Ureter (tissue), 1 donor: Measurements from ENCODE around the gene WDR93. TPM values are rescaled to one million over a fixed set of nuclear protein-coding genes. Genes with fewer than 3 reads are reported as not detected.
"Not testable (repeated sequence)": the region's sequence is repeated elsewhere in the genome, so short reads cannot be mapped to it uniquely, and the experiment has no call there.

Source experiments
- DNase-seq: peaks from one replicate; pipeline ENCODE4 v3.0.0-alpha.2; 2020; ENCODE audit warnings: low spot score
- total RNA-seq: library from RNA; stranded (reverse); gene quantifications from one replicate; pipeline ENCODE4 v1.2.4, GENCODE V29; 2023
- donor health status: DM: yes; HTN: yes; CAD: no.

Gene WDR93
- total RNA-seq, 1 donor from 2014 or later, result 0.68 TPM

DNA sequence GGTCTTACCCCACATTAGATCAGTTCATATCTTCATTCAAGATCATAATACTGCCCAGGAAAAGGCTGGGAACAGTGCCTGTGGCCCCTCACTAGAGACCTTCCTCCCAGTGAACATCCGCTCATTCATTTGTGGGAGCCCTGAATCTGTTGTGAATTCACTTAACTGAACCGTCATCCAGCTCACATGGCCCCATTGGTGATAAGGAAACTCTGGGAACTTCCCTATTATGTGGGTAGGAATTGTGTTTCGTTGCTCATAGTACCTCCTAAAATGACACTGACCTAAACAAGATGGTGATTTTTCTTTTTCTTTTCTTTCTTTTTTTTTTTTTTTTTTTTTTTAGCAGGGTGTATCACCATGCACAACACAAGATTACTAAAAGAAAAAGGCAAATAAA, 78.8 kb downstream of the WDR93 start:
- DNase-seq, result no peak

DNA sequence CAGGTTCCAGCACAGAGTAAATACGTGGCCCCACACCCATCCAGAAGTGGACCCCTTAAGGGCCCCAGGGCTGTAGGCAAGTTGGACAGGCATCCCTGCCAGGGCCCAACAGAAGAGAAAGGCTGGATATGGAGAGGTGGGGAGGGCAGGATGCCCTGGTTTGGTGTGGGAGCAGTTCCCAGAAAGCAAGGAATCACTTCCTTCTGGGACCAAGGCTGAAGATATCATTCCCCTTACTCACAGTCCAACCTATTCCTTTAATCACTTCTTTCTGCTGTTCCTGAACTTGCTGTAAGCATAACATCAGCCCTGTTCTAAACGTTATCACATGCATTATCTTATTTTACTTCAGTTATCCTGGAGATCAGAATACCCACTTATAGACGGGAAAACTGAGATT, 79.4 kb downstream of the WDR93 start:
- no peak for DNase-seq

DNA sequence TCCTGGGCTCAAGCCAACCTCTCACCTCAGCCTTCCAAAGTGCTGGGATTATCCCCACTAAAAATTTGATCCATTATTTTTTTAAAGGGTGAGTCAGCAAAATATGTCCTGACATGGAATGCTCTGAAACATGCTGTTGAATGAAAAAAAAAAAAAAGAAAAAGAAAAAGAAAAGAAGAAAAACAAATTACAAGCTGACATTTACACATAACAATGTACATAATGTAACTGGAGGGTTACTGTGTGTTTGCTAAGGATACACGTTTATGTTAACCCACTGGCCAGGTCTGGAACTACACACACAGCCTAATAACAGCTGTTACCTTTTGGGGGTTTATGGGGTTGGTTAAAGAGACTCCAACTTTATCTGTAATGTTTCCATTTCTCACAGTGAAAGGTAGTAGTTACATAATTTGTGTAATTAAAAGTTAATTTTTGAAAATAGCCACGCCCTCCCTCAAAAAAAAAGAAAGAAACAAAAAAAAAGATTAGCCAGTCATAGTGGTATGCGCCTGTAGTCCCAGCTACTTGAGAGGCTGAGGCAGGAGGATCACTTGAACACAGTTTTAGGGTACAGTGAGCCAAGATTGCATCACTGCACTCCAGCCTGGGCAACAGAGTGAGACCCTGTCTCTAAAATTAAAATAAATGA, 82.4 kb downstream of the WDR93 start:
- no peak for DNase-seq

DNA sequence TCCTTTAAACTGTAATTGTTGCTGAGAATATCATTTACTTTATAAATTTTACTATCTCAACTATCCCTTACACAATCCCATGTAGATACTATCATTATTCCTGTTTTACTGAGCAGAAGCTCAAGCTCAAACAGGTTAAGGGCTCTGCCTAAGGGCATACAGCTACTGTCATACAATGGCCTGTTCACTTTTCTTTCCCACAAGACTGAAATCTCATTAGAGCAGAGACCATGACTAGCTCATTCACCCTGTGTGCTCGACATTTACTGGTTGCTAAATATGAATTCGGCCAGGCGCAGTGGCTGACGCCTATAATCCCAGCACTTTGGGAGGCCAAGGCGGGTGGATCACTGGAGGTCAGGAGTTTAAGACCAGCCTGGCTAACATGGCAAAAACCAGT, 83.9 kb downstream of the WDR93 start:
- no peak for DNase-seq

DNA sequence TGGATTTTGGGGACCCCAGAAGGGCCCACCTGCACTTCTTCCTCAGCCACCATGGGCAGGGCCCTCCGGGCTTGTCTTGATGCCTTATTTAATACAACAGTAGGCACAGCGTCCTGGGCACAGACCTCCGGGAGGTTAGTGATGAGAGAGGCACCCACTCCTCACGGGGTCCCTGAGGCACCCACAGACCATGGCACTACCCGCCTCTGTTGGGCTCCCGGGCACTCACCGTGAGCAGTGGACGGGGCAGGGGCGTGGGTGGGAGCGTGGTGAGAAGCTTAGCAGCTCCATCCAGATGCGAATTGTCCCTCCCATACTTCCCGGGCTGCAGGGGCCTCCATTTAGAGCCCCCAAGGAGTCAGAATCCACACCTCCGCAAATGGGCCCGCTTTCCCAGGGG, 85.2 kb downstream of the WDR93 start:
- DNase-seq, result no peak

DNA sequence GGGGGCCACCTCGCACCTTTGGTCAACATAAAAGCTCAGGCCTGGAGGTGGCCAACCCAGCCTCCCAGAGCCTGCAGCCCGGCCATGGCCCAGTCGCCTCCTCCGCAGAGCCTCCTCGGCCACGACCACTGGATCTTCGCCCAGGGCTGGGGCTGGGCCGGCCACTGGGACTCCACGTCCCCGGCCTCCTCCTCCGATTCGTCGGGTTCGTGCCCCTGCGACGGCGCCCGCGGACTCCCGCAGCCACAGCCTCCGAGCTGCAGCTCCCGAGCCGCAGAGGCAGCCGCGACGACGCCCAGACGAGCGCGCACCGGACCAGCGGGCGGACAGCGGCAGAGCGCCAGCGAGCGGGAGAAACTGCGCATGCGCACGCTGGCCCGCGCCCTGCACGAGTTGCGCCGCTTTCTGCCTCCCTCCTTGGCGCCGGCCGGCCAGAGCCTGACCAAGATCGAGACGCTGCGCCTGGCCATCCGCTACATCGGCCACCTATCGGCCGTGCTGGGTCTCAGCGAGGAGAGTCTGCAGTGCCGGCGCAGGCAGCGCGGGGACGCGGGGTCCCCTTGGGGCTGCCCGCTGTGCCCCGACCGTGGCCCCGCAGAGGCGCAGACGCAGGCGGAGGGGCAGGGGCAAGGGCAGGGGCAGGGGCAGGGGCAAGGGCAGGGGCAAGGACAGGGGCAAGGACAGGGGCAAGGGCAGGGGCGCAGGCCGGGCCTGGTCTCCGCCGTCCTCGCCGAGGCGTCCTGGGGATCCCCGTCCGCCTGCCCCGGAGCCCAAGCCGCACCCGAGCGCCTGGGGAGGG, 85.9 kb downstream of the WDR93 start, which contains the start of gene MESP2:
Gene MESP2, plus strand, starts transcription at position 59 of the 799 bp plus-strand sequence. Its CDS starts 26 bp downstream, at position 85.
- DNase-seq, result peak; percentile 80

DNA sequence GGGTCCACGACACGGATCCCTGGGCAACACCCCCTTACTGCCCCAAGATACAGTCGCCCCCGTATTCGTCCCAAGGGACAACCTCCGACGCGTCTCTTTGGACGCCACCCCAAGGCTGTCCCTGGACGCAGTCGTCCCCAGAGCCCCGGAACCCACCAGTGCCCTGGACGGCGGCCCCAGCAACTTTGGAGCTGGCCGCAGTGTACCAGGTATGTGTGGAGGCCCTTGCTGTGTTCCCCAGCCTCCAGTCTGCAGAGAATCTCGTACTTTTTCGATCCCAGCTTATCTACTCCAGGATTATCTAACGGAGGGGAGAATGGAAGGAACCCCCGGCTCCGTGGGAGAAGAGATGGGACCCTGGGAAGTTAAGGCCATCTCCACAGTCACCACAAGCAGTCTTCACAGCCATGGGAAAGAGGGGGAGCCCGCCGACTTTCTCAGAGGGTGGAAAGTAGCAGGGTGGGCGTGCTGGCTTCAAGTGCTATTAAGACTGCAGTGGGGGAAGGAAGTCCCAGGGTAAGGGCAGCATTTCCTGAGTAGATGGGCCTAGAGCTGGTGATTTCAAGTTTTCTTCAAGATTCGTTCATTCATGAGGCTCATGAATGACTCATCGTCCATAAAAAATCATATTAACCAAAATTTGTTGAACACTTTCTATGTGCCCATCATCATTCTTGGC, 86.6 kb downstream of the WDR93 start:
- DNase-seq, result no peak

DNA sequence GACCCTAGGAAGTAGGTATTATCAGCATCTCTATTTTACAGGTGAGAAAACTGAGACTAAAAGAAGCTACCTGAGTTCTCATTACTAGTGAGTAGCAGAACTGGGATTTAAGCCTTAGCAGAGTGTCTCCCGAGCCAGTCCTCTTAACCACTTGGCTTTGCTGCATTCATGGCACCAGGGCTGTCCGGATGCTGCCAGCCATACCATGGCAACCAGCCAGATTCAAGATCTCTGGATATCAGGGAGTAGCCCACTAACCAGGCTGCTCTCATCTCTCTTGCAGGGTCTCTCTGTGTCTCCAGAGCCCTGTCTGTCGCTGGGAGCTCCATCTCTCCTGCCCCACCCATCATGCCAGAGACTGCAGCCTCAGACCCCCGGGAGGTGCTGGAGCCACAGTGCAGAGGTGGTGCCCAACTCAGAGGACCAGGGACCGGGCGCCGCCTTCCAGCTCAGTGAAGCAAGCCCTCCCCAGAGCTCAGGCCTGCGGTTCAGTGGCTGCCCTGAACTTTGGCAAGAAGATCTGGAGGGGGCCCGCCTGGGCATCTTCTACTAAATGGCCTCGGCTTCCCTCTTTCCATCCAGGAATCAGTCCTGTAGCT, 87.3 kb downstream of the WDR93 start:
- DNase-seq, result no peak

DNA sequence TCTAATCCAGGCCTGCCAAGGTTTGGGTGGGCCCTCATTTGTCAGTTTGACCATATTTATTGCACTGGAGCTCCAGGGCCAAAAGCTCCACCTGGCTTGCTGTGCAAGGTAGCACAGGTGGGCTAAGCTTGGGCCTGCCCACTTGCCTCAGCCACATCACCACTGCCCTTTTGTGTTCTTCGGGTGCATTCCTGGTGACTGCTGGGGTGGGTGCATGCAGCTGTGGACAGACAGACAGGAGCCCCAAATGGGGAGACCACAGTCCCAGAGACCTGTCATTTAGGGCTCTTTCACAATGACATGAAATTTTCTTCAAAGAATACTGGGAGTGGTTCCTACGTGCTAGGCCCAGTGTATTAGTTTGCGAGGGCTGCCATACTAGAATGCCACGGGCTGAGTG, 88.2 kb downstream of the WDR93 start:
- no peak for DNase-seq

DNA sequence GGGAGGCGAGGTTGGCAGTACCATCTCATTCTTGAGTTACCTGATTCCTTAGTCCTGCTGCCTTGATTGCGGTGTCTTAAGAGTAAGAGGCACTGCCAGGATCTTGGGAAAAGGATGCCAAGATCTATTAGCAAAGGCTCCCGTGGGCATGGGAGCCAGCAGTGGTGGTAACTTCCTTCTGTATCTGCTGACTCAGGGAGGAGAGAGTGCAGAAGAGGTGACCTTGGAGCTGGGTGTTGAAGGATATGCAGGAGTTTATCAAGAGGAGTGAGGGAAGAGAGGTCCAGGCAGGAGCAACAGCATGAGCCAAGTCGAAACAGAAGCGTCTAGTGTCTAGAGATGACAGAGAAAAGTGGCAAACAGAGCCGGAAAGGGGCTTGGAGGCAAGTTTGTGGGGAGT, 90.0 kb downstream of the WDR93 start:
- no peak for DNase-seq

DNA sequence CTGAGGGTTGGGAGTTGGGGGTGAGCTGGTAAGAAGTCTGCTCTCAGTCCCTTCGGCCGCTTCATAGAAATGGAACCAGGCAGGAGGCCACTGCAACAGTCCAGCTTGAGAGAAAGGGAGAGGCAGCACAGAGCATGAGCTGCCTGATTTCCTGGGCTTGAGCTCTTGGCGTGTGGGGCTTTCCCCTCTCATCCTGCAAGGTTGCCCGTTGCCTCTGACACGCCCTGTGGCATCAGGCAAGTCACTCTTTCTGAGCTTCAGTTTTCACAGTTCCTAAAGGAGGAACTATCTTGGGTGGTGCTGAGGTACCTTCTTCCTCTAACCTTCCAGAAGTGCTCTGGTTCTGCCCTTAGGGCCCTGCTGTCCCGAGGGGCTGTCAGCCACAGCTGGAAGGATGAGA, 90.4 kb downstream of the WDR93 start:
- DNase-seq, result no peak

DNA sequence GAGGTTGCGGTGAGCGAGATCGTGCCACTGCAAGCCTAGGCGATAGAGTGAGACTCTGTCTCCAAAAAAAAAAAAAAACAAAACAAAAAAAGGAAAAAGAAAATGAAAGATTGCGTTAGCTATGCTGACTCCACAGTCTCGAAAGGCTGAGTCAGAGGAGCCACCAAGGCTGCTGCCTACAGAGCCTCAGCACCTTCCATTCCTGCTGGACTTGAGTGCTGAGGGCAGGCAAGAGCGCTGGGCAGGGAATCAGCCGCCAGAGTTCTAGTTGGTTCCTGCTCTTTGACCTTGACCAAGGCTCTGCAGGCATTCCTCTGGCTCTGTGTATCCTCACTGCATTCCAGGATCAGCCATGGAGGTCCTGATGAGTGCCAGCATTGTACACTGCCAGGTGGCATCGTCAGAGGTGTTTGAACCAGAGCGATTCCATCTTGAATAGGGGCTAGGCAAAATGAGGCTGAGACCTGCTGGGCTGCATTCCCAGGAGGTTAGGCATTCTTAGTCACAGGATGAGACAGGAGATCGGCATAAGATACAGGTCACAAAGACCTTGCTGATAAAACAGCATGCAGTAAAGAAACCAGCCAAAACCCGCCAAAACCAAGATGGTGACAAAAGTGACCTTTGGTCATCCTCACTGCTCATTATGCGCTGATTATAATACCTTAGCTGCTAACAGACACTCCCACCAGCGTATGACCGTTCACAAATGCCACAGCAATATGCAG, 91.4 kb downstream of the WDR93 start:
- no peak for DNase-seq

DNA sequence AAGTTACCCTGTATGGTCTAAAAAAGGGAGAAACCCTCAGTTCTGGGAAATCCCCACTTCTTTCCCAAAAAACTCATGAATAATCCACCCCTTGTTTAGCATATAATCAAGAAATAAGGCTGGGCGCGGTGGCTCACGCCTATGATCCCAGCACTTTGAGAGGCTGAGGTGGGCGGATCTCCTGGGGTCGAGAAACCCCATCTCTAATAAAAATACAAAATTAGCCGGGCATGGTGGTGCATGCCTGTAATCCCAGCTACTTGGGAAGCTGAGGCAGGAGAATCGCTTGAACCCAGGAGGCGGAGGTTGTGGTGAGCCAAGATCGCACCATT, 92.0 kb downstream of the WDR93 start:
- not testable (repeated sequence) for DNase-seq

DNA sequence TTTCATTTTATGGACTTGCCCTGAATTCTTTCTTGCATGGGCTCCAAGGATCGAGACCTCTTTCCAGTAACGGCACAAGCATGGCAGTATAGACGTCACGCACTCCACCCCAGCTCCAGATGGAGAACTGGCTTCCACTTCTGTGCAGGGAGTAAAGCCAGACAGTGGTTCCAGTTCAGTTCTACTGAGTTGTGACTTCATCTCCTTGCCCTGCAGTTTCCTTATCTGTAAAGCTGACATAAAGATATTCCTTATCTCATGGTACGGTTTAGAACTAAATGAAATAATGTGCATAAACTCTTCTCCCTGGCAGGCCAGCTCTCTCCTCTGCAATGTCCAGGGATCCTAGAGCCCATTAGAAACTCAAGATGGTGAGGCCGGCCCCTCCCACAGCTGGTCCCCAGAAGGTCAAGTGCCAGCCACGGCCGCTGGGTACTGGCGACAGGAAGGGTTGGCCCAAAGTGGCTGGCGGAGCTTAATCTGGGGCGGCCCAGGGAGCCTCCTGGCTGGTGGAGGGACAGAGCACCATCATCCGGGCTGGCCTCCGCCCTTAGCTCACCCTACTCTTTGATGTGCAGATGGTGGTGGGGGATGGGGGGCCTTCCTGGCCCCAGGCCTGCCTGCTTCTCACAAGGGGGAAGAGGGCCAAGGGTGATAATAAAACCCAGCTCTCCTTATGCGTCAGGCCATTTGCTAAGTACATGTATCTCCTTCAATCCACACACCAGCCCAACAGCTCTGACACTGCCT, 92.7 kb downstream of the WDR93 start:
- DNase-seq, result no peak

DNA sequence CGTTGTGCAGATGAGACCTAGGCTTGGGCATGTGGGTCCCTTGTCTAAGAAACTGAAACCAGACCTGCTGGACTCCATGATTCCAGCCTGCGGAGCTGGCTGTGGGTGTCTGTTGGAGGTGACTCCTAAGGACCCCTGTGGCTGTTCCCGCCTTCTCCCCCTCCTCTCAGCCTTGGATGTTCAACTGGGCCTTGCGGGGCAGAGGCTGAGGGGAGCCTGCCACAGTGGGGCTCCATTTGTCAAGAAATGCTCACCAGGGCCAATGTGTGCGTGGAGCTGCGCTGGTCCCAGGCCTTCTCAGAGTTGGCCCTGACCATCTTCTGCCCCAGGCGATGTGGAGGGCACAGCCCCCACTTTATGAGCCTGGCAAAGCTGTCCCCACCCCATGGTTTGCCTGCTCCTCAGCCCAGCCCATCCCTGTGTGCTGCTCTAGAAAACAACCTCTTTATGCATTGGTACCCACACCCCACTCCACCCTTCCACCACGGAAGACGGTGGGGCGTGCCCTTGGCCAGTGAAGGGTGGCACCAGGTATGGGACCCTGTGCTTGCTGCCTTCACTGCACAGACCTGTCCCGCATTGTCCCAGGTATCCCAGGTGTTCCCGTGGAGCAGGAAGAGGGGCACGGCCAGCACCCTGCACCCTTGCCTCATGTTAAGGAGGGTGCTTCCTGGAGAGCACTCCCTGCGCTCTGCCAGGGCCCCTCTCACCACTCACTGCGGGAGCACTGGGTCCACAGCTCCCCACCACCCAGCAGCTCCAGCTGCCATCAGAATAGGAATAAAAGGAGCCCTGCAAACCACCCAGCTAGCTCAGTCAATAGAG, 93.5 kb downstream of the WDR93 start:
- DNase-seq, result no peak

DNA sequence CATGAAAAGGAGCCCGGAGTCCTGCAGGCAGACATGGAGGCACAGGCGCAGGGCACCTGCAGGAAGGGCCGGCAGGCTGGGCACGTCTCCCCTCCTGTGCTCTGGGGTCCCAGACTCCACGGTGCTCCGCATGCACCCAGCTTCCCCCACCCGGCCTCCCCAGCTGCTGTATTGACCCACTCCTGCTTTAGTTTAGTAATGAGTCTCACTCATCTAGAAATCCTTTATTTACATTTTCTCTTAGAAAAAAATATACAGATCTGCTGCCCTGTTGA, 94.0 kb downstream of the WDR93 start:
- DNase-seq, result no peak

DNA sequence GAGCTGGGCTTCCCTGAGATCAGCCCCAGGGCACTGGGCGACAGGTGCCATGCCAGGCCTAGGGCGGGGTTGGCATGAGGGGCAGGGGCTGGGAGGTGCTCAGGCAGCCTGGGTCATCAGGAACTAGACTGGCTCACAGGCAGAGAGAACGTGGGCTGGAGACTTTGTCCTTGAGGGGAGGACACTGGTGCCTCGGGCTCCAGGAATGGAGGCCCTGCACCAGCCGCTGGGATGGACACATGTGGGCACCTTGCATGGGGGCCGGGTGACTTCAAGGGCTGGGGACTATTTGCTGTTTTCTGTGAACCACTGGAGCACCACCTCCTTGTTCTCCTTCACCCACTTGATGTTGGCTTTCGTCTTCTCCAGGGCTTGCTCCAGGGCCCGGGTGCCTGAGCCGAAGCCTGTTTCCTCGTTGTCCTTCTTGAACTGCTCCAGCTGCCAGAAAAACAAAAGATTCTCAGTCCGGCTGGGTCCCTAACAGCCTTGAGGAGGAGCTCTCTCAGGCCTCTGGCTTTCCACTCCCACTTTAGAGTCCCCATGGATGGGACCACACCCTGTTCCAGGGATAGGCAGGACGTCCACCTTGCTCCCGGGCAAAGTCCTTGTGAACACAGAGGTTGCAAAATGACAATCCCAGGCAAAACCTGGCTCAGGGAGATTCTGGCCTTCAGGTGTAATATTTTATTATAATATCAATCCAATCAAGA, 94.6 kb downstream of the WDR93 start:
- no peak for DNase-seq

DNA sequence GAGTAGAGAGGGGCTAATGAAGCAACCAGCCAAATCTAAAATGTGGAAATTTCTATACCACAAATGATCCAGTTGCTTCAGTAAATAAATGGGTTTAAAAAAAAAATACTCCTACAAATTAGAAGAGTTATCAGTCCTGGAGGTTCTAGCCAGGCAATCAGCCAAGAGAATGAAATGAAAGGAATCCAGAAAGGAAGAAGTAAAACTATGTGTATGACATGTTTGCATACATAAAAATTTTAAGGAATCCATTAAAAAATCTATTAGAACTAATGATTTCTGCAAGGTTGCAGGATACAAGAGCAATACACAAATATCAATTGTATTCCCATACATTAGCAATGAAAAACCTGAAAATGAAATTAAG, 95.1 kb downstream of the WDR93 start:
- no peak for DNase-seq

DNA sequence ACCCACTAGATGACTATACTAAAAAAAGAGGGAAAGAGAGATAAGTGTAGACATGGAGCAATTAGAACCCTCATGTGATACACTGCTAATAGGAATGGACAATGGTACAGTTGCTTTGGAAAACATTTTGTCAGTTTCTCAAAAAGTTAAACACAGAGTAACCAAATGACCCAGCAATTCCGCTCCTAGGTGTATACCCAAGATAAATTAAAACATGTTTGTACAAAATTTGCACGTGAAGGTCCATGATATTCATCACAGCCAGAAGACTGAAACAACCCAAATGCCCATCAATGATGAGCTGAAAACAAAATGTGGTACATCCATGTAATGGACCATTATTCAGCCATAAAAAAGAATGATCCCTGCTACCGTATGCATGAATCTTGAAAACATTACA, 97.3 kb downstream of the WDR93 start:
- DNase-seq, result no peak

DNA sequence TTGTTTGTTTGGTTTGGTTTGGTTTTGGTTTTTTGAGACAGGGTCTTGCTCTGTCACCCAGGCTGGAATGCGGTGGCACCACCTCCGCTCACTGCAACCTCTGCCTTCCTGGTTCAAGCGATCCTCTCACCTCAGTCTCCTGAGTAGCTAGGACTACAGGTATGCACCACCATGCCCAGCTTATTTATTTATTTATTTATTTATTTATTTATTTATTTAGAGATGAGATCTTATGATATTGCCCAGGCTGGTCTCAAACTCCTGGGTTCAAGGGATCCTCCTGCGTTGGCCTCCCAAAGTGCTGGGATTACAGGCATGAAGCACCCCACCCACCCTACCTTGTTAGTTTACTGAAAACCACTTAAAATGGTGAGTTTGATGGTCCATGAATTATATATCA, 98.0 kb downstream of the WDR93 start:
- DNase-seq, result not testable (repeated sequence)
